OCI-LY7 (cell line): Measurements from ENCODE around the gene KLHL6. TPM values are rescaled to one million over a fixed set of nuclear protein-coding genes. Genes with fewer than 3 reads are reported as not detected.

Experiments used
- BruUV-seq: library from RNA; stranded (reverse); fragments of 400-500 nt; replicated peaks from 2 replicates; lab custom pipeline; 2021; lab: Mats Ljungman, UMichigan
- CTCF ChIA-PET: fragments of 300-600 bp; sonication (Branson Sonifier 250); formaldehyde crosslinking; loops from one replicate; lab custom pipeline; 2022; ENCODE audit warnings: antibody characterized with exemption; ENCODE audit not compliant: unreplicated experiment; lab: Charles Lee
- POLR2A ChIA-PET: fragments of 300-600 bp; sonication (Branson Sonifier 250); formaldehyde crosslinking; loops from one replicate; lab custom pipeline; 2022; ENCODE audit warnings: antibody characterized with exemption; lab: Charles Lee
- DNase-seq: peaks from one replicate; pipeline ENCODE4 v3.0.0-alpha.2; 2015; ENCODE audit warnings: low spot score
- H2AFZ ChIP-seq: fragments of 200-600 bp; sonication (generic), shearing (Covaris generic); 2 replicates; pipeline ENCODE4 v1.6.1; 2014; ENCODE audit warnings: mild to moderate bottlenecking, antibody characterized with exemption, low read length, moderate library complexity
- H3K27ac ChIP-seq: fragments of 200-600 bp; sonication (generic); 2 replicates; pipeline ENCODE4 v1.5.1; 2014; ENCODE audit warnings: mixed run types, low read depth, mild to moderate bottlenecking, moderate library complexity, low read length, inconsistent platforms; ENCODE audit not compliant: poor library complexity, severe bottlenecking
- H3K36me3 ChIP-seq: fragments of 200-600 bp; sonication (generic); 2 replicates; pipeline ENCODE4 v1.6.1; 2014; ENCODE audit warnings: mild to moderate bottlenecking, antibody characterized with exemption, low read length, moderate library complexity, mixed read lengths; ENCODE audit not compliant: insufficient read depth
- H3K4me1 ChIP-seq: fragments of 200-600 bp; sonication (generic); 2 replicates; pipeline ENCODE4 v1.5.1; 2014; ENCODE audit warnings: mild to moderate bottlenecking, low read length; ENCODE audit not compliant: insufficient read depth, poor library complexity, severe bottlenecking
- H3K4me2 ChIP-seq: fragments of 200-600 bp; sonication (generic); 2 replicates; pipeline ENCODE4 v1.6.1; 2014; ENCODE audit warnings: mild to moderate bottlenecking, low read length
- H3K4me3 ChIP-seq: fragments of 200-600 bp; sonication (generic); 2 replicates; pipeline ENCODE4 v1.5.1; 2014; ENCODE audit warnings: mild to moderate bottlenecking, low read depth, low read length; ENCODE audit not compliant: poor library complexity, severe bottlenecking
- H3K79me2 ChIP-seq: fragments of 200-600 bp; sonication (generic); 2 replicates; pipeline ENCODE4 v1.6.1; 2016; ENCODE audit warnings: low read depth, mild to moderate bottlenecking, low read length, moderate library complexity, mixed read lengths; ENCODE audit not compliant: insufficient read depth
- H3K9me2 ChIP-seq: fragments of 200-600 bp; sonication (generic); 2 replicates; pipeline ENCODE4 v1.6.1; 2016; ENCODE audit warnings: mild to moderate bottlenecking, low read length, mixed read lengths; ENCODE audit not compliant: insufficient read depth
- H3K9me3 ChIP-seq: fragments of 200-600 bp; sonication (generic); 2 replicates; pipeline ENCODE4 v1.6.1; 2014; ENCODE audit warnings: mild to moderate bottlenecking, mixed run types, low read length, mixed read lengths
- H4K20me1 ChIP-seq: fragments of 200-600 bp; sonication (generic); 2 replicates; pipeline ENCODE4 v1.6.1; 2014; ENCODE audit warnings: mild to moderate bottlenecking, antibody characterized with exemption, low read length, moderate library complexity, mixed read lengths; ENCODE audit not compliant: insufficient read depth
- EZH2phosphoT487 ChIP-seq: fragments of 200-600 bp; sonication (generic); IDR thresholded peaks from 2 replicates; pipeline ENCODE4 v1.6.1; 2018; ENCODE audit warnings: low read depth, borderline replicate concordance, mild to moderate bottlenecking, mixed run types, antibody characterized with exemption, low read length, moderate library complexity, mixed read lengths
- intact Hi-C: fragments of 100-400 bp; cut with micrococcal nuclease; formaldehyde crosslinking; loops from one replicate; pipeline ENCODE4 v1.10.0; 2022; ENCODE audit not compliant: unreplicated experiment
- total RNA-seq, 2 experiments: library from RNA; depleted of rRNA in 1 of 2; stranded (reverse); fragments of >200 nt in 1 of 2; shearing (Covaris generic) in 1 of 2; gene quantifications; 2 replicates each; pipeline ENCODE4 v1.2.3, GENCODE V29; 2014 to 2022
- TF ChIP-seq, protein P1 (sequence below): fragments of 200-600 bp; sonication (generic); conservative IDR thresholded peaks from 2 replicates; pipeline ENCODE4 v1.5.1; 2014; ENCODE audit warnings: mild to moderate bottlenecking, antibody characterized with exemption, low read length, moderate library complexity, mixed read lengths

The KLHL6 gene
- total RNA-seq, 2 experiments from 2014 or later = 143 to 169 TPM

DNA sequence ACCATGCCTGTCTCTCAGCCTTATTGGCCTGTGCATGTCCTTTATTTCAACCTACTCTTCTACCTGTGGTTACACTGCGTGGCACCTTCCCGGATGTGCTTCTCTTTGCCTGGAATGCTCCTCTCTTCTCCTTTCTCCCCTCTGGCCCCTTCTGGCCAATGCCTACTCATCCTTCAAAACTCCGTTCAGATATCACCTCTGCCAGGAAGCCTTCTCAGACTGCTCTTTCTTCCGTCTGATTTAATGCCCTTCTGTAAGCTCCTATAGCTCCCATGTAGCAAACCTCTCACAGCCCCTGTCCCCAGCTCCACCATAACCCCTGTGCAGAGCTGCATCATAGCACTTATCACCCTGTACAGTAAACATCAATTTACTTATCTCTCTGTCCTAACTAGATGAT, 13.2 kb downstream of the KLHL6 start:
- no peaks in the 10 kb centered on the region for H3K9me2 ChIP-seq
- H3K4me2 ChIP-seq = peak overlapping the region; percentile 98
- no peaks in the 10 kb centered on the region for H3K9me3 ChIP-seq
- no peak overlapping the region for H2AFZ ChIP-seq
- peak overlapping the region; percentile 96 for H3K27ac ChIP-seq
- H4K20me1 ChIP-seq = peaks cover 56% of the 10 kb centered on the region
- H3K36me3 ChIP-seq = peaks cover 100% of the 10 kb centered on the region
- H3K79me2 ChIP-seq = peaks cover 100% of the 10 kb centered on the region
- ChIA-PET POLR2A (interaction anchor here (0.7 to 2.8 kb wide), 9 partner anchors 10 to 50 kb away, joined by 3 to 19 read pairs (median 5); no protein-coding TSS in a partner anchor), CTCF (no interaction called here)
- H3K4me1 ChIP-seq = peaks cover 100% of the 10 kb centered on the region
- TF ChIP-seq, protein P1, sequence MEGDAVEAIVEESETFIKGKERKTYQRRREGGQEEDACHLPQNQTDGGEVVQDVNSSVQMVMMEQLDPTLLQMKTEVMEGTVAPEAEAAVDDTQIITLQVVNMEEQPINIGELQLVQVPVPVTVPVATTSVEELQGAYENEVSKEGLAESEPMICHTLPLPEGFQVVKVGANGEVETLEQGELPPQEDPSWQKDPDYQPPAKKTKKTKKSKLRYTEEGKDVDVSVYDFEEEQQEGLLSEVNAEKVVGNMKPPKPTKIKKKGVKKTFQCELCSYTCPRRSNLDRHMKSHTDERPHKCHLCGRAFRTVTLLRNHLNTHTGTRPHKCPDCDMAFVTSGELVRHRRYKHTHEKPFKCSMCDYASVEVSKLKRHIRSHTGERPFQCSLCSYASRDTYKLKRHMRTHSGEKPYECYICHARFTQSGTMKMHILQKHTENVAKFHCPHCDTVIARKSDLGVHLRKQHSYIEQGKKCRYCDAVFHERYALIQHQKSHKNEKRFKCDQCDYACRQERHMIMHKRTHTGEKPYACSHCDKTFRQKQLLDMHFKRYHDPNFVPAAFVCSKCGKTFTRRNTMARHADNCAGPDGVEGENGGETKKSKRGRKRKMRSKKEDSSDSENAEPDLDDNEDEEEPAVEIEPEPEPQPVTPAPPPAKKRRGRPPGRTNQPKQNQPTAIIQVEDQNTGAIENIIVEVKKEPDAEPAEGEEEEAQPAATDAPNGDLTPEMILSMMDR = no peak
- no peak for TF ChIP-seq EZH2phosphoT487
- no TSS peak for BruUV-seq
- DNase-seq = no peak
- intact Hi-C loops = no loop called here
- H3K4me3 ChIP-seq = peak overlapping the region; percentile 38

DNA sequence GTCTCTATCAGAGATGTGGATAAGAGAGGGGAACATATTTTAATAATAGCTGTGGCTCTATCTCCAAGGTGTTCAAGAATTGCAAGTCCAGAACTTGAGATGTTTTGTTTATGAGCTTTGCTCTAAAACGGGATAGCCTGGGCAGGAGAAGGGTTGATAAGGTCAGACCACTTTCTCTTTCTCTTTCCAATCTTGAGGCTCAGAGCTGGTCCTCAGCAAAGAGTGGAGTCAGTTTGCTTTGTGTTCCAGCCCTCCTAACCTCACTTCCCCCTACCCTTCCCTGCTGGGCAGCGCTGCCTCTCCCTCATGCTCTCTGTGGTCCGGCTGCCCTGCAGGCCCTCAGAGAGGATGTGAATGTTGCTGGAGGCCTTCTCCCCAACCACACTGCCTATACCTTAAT, 13.8 kb downstream of the KLHL6 start:
- H3K27ac ChIP-seq = peak overlapping the region; percentile 96
- POLR2A ChIA-PET = interaction anchor here (0.6 to 2.8 kb wide), 12 partner anchors 11 to 1619 kb away, joined by 3 to 19 read pairs (median 6); no protein-coding TSS in a partner anchor
- peaks cover 100% of the 10 kb centered on the region for H3K79me2 ChIP-seq
- no peak for TF ChIP-seq EZH2phosphoT487
- TF ChIP-seq, protein P1 = no peak
- intact Hi-C loops = no loop called here
- H3K4me3 ChIP-seq = peak overlapping the region; percentile 38
- no peaks in the 10 kb centered on the region for H3K9me2 ChIP-seq
- H3K36me3 ChIP-seq = peaks cover 100% of the 10 kb centered on the region
- peaks cover 56% of the 10 kb centered on the region for H4K20me1 ChIP-seq
- CTCF ChIA-PET = interaction anchor here (0.6 kb wide), 1 partner anchor 67 kb away, joined by 3 read pairs; no protein-coding TSS in a partner anchor
- no peak overlapping the region for H2AFZ ChIP-seq
- no peaks in the 10 kb centered on the region for H3K9me3 ChIP-seq
- no TSS peak for BruUV-seq
- no peak for DNase-seq
- H3K4me1 ChIP-seq = peaks cover 100% of the 10 kb centered on the region
- H3K4me2 ChIP-seq = peak overlapping the region; percentile 98

DNA sequence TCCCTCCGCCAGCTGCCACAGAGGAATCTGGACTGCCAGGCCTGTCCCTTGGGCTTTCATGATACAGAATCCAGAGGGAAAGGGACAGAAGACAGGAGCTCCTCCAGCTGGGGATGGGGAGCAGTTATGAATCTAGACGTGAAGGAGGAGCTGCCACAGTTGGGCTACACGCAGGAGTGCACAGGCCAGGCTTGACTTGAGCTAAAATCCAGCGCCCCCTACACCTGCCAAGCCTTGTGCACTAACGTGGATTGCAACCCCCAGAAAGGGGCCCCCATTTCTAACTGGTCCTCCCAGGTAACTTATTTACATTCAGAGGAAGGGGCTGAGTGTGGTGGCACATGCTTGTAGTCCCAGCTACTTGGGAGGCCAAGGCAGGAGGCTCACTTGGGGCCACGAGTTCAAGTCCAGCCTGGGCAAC, 14.3 kb downstream of the KLHL6 start:
- H3K79me2 ChIP-seq = peaks cover 100% of the 10 kb centered on the region
- DNase-seq = peak; percentile 51
- peaks cover 53% of the 10 kb centered on the region for H4K20me1 ChIP-seq
- CTCF ChIA-PET = interaction anchor here (0.6 kb wide), 1 partner anchor 66 kb away, joined by 3 read pairs; no protein-coding TSS in a partner anchor
- H3K4me1 ChIP-seq = peaks cover 100% of the 10 kb centered on the region
- peak overlapping the region; percentile 96 for H3K27ac ChIP-seq
- POLR2A ChIA-PET = interaction anchor here (0.6 to 2.8 kb wide), 11 partner anchors 11 to 1619 kb away, joined by 3 to 19 read pairs (median 8); no protein-coding TSS in a partner anchor
- H3K4me3 ChIP-seq = peak overlapping the region; percentile 38
- BruUV-seq = no TSS peak
- intact Hi-C loops = no loop called here
- TF ChIP-seq EZH2phosphoT487 = no peak
- TF ChIP-seq, protein P1 = peak; percentile 58
- no peaks in the 10 kb centered on the region for H3K9me2 ChIP-seq
- no peak overlapping the region for H2AFZ ChIP-seq
- peaks cover 99% of the 10 kb centered on the region for H3K36me3 ChIP-seq
- no peaks in the 10 kb centered on the region for H3K9me3 ChIP-seq
- H3K4me2 ChIP-seq = peak overlapping the region; percentile 98
